ENCODE measurements around the gene RCAN2.

RCAN2 gene

DNA sequence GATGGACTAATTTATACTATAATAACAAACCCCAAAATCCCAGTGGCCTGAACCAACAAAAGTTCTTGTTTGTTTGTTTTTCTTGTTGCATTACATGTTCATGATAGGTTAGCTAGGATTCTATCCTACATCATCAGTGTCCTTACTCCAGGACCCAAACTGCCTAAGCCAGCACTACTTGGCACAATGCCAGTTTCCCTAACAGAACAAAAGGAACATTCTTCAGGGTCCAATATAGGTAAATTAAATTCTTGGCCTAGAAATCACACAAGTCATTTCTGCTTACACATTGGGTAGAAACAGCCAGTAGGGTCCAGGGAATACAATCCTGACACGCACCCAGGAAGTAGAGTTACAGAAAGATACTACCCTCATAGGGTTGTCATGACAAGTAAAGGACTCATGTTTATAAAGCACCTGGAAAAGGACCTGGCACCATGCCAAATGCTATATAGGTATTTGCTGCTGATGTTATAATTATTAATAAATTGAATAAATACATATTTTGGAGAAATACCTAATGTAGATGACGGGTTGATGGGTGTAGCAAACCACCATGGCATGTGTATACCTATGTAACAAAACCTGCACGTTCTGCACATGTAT is 38.8 kb downstream of the RCAN2 start:
- in situ Hi-C loops (cut with MboI; ENCODE audit: low pct_unique_long_range_greater_than_20kb, low sequenced_read_pairs) = no loop called here
- DNase-seq = no peak

DNA sequence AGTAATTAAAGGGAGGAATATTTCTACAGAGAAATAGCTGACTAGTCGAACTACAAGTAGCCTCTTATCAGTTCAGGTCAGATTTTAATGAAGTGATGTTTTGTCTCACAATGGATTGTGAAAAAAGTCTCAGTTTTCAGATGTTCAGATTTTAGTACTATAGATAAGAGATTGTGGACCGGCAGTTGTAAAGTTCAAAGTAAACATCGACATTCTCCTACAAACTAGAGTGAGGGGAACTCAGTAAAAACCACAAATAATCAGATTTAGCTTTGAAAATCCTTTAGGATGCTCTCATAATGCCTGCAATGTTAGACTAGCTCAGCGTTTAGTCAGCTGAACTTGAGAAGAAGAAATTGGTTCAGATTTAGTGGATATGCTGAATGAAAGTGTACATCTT is 39.9 kb downstream of the RCAN2 start:
- in situ Hi-C loops (cut with MboI; ENCODE audit: low pct_unique_long_range_greater_than_20kb, low sequenced_read_pairs) = no loop called here
- no peak for DNase-seq

DNA sequence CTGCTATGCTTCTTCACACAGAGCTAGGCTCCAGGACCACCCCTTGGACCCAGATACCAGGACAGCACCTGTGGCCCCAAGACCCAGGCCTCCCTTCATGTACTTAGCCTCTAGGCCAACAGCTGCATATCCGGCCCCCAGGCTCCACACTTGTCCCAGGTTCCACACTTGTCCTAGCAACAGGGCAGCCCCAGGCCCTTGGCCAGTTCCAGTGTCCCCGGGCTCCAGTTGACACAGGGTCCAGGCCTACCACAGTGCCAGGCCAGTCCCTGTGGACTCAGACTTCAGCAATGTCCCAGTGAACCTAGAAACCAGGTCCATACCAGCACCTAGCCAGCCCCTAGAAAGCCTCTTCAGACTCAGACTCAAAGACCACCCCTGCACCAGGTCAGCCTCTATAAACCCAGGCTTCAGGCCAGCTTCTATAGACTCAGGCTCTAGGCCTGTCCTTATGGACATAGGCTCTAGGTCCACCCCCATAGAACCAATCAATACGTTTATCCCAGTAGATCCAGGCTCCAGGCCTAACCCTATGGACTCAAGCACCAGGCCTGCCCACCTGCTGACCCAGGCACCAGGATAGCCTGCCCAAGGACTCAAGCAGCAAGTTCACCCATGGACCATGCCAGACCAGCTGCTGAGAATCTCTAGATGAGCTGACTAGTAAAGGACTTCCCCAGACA is 46.3 kb downstream of the RCAN2 start:
- in situ Hi-C loops (cut with MboI; ENCODE audit: low pct_unique_long_range_greater_than_20kb, low sequenced_read_pairs) = no loop called here
- no peak for DNase-seq

DNA sequence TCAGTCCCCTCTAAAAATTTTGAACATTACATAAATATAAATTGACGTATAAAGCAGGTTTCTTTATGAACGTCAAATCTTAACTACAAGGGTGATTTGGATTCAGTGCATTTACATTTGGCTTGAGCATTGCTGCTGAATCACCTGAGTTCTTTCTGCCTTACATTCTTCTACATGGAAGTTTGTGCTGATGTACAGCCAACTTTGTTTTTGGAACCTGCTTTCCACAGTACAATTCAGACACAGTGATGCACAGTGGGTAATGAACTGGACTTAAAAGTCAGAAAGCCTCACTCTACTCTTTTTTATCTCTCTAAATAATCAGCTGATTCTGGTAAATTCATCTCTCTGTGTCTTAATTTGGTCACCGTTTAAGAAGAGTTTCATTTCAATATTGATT is 47.6 kb downstream of the RCAN2 start:
- in situ Hi-C loops (cut with MboI; ENCODE audit: low pct_unique_long_range_greater_than_20kb, low sequenced_read_pairs) = no loop called here
- no peak for DNase-seq

DNA sequence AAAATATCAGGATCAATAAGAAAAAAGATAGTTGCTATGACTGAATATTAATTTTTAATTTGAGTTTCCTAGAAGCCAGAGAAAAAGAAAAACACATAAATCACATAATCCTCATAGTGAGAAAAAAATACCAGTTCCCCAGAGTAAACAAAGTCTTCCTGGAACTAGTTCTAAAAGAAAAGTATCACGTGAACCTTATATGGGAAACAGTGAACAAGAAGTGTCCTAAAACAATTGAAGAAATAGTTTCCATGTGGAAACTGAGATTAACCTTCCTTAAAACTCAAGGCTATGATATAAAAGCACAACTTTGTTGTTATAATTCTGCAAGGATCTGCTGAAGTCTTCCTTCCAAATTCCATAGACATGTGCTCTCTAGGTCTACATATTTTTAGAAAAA is 50.6 kb downstream of the RCAN2 start:
- in situ Hi-C loops (cut with MboI; ENCODE audit: low pct_unique_long_range_greater_than_20kb, low sequenced_read_pairs) = no loop called here

DNA sequence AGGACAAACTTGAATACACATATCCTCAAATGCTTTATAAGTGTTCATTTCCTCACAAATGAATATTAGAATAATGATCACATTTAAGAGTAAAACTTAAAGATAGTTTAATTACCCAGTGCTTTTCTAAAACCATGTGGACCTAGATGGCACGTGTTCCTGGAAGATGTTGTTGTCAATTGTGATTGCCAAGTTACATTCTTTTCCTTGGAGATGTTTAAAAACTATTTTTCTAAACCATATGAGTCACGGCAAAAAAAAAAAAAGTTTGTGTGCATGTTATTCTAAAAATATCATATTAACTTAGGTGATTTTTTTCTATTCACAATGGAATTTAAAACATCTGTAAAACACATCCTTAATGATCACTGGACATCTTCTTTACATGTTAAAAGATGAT is 51.1 kb downstream of the RCAN2 start:
- in situ Hi-C loops (cut with MboI; ENCODE audit: low pct_unique_long_range_greater_than_20kb, low sequenced_read_pairs) = no loop called here
- DNase-seq = no peak

More for the DNA sequence above, 50.6 kb downstream of the RCAN2 start:
- no peak for DNase-seq

DNA sequence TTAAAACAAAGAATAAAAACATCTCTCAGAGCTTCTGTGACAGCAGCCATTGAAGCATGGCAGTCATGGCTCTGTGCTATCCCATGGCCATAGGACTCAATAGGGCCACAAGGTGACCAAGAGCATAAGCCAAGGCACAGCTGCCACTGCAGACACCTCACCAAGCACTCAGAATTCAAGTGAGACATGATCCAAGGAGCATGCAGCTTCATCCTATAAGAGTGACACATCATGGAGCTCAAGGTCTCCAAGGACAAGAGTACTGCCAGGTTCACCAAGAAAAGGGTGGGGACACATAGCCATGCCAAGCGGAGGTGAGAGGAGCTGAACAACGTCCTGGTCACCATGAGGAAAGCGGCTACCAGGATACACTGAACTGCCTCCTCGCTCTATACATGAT is 53.0 kb downstream of the RCAN2 start:
- no peak for DNase-seq
- in situ Hi-C loops (cut with MboI; ENCODE audit: low pct_unique_long_range_greater_than_20kb, low sequenced_read_pairs) = no loop called here

DNA sequence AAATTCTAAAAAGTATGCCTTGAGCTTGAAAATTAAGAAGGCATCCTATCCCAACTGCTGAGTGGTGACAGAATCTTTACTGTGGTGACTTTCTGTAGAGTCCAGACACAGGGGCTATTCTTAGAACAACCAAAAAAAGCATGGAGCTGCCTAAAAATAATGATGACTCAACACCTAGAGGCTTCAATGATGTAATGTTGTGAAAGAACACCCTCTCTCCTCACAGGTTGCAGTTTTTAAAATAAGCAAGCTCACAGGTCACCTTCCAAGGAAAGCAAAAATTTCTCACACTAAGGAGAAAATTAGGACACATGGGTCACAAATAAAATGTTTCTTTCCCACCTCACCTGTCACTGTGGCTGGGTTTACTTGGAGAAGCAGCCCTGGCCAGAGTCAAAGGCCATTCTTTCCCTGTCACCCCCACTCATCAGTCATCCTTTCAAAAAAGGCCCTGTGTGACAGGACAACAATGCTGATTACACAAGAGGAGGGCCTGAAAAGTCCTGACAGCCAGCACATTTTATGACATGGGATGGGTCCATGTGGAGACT is 53.5 kb downstream of the RCAN2 start:
- no peak for DNase-seq
- in situ Hi-C loops (cut with MboI; ENCODE audit: low pct_unique_long_range_greater_than_20kb, low sequenced_read_pairs) = no loop called here

DNA sequence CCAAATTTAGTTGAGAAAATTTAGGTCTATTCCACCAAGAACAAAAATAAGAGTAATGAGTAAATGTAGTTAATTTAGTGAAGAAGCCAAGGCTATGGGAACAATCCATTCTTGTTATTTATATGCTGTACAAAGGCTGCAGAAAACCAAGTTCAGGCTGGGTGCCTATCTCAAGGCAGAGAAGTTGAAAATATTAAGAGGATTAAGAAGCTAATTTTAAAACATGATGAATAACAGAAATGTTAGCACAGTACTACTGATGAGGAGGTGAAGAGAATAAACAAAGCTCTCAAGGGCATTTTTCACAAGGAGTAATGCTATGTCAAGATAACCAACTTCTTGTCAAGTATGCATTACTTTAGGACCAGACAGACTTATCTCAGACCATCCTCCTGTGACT is 68.6 kb downstream of the RCAN2 start:
- in situ Hi-C loops (cut with MboI; ENCODE audit: low pct_unique_long_range_greater_than_20kb, low sequenced_read_pairs) = no loop called here

DNA sequence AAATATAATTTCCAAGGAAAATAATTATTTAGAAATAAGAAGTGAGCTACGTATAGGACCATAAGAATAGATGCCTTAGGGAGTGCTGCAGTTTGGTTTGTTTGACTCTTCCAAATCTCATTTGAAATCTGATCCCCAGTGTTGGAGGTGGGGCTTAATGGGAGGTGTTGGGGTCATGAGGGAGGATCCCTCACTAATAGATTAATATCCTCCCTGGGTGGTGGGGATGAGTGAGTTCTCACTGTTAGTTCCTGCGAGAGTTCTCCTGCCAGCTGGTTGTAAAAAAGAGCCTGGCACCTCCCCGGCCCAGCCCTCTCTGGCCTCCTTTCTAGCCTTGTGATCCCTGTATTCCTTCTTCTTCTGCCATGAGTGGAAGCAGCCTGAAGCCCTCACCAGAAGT is 69.3 kb downstream of the RCAN2 start:
- no peak for DNase-seq
- in situ Hi-C loops (cut with MboI; ENCODE audit: low pct_unique_long_range_greater_than_20kb, low sequenced_read_pairs) = no loop called here

More for the DNA sequence above, 68.6 kb downstream of the RCAN2 start:
- no peak for DNase-seq

DNA sequence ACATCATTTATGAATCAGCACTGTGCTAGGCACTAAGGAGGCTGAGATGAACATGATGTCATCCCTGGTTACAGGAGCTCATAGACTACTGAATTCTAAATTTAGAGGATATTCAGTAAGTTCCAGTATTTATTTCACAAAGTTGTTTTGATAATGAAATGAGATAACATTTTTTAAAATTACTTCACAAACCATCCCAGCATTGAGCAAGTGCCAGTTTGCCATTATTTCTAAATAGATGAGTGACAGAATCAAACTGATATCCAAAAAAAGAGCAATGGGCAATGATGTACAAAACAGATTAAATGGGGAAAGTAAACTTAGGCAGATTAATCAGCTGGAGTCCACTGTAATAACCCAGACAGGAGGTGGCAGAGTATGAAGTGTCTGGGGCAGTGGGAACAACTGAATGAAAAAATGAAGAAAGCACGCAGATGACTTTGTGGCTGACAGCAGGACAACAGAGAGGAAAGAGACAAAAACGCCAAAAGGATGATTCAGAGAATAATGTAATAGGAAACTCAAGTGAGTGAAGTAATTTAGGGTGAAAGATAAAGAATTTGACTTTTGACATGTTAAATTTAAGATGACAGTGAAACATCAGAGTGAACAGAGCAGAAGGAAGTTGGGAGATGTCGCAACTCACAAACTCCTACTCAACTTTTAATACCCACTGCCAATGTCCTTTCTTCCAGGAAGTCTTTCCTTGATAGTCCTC is 70.2 kb downstream of the RCAN2 start:
- in situ Hi-C loops (cut with MboI; ENCODE audit: low pct_unique_long_range_greater_than_20kb, low sequenced_read_pairs) = no loop called here
- peak; percentile 2 for DNase-seq

DNA sequence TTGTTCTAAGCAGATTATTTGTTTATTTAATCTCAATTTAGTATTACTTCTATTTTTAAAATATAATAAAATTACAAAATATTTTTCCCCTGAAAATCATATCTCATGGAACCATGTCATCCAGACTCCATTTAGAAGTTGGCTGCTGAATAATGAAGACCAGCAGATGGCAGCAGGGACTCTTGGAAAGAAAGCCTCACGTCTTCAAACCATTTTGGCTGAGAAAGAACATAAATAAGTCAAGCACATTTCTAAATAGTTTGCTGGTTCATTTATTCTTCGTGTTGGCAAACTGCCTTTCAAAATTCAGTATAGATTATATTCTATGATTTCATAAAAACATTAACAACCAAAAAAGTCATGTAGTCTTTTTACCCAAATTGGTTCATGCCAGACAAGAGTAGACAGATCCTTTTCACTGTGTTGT is 71.7 kb downstream of the RCAN2 start:
- DNase-seq = peak; percentile 56
- in situ Hi-C loops (cut with MboI; ENCODE audit: low pct_unique_long_range_greater_than_20kb, low sequenced_read_pairs) = no loop called here

DNA sequence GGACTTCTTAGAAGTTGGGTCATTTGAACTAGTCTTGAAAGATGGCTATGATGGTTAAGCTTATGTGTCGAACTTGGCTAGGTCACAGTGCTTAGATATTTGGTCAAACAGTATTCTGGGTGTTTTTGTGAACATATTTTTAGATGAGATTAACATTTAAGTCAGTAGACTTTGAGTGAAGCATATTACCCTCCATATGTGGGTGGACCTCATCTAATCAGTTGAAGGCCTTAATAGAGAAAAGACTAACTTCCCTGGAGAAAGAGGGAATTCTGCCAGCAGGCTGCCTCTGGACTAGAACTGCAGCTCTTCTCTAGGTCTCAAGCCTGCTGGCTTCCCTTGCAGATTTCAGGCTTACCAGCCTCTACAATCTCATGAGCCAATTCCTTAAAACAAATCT is 76.9 kb downstream of the RCAN2 start:
- no peak for DNase-seq
- in situ Hi-C loops (cut with MboI; ENCODE audit: low pct_unique_long_range_greater_than_20kb, low sequenced_read_pairs) = no loop called here

DNA sequence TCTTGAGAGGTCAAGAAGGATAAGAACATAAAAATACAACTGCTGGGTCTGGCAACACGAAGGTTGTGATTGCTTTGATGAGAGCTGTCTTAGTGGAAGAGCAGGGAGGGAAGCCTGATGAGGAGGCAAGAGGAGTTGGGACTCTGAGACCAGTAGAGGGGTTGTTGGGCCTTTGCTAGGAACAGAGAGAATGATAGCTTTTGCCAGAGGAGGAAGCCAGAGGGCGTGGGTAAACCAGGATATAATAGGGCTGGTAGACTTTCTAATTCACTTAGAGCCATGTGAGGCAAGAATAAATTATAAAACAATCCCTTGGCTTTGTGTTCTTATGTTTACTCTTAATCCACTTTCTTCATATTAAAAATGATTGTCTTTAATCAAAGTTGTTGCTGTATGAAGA is 78.6 kb downstream of the RCAN2 start:
- in situ Hi-C loops (cut with MboI; ENCODE audit: low pct_unique_long_range_greater_than_20kb, low sequenced_read_pairs) = no loop called here
- DNase-seq = no peak

DNA sequence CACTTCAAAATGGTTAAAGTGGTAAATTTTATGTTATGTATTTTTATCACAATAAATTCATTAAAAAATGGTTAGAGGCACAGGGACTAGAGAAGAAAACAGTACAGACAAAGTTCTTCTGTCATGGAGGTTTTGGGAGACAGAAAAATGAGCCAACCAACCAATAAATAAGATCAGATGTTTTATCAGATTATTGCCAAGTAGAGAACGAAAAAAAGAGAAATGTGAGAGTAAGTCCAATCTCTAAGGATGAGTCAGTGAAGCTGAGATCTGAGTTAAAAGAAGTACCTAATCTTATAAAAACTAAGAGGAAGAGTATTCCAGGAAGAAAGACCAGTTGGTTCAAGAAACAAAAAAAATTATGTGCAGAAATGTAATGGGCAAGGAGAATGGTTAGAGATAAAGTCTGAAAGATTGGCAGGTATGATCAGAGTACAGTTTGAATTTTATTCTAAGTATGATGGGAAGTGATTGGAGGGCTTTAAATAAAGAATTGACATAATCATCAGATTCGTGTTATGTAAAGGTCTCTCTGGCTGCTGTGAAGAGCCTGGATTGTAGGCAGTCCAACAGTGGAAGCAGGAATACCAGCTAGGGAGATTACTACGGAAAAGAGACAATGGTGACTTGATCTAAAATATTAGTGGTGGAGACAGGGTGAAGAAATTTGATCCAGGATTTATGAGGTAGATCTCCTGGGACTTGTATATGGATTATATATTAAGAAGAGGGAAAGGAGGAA is 79.6 kb downstream of the RCAN2 start:
- in situ Hi-C loops (cut with MboI; ENCODE audit: low pct_unique_long_range_greater_than_20kb, low sequenced_read_pairs) = no loop called here
- no peak for DNase-seq

DNA sequence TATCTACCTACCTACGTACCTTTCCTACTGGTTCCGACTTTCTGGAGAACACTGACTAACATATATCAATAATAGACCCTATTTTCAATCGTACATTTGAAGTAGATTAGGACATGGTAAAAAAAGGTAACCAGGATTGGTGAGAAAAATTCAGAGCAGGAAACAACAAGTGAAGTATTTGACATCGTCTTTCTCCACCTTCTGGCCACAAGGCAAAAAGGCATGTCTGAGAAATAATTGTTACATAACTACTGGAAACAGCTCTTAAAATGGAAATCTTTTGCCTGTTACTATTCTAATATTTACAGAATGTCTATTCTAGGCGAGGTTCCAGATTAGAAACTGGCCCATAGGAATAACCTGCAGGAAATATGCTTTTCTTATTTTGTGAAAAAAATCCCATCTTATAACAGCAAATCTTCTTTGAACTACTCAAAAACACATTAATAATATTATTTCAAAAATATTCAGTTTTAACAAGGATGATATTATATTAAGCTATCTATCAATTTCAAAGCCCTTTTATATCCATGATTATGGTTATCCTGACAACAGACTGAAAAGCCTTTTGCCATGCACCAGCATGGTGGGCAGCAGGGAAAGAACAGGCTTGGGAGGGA is 80.8 kb downstream of the RCAN2 start:
- in situ Hi-C loops (cut with MboI; ENCODE audit: low pct_unique_long_range_greater_than_20kb, low sequenced_read_pairs) = no loop called here
- peak; percentile 21 for DNase-seq

DNA sequence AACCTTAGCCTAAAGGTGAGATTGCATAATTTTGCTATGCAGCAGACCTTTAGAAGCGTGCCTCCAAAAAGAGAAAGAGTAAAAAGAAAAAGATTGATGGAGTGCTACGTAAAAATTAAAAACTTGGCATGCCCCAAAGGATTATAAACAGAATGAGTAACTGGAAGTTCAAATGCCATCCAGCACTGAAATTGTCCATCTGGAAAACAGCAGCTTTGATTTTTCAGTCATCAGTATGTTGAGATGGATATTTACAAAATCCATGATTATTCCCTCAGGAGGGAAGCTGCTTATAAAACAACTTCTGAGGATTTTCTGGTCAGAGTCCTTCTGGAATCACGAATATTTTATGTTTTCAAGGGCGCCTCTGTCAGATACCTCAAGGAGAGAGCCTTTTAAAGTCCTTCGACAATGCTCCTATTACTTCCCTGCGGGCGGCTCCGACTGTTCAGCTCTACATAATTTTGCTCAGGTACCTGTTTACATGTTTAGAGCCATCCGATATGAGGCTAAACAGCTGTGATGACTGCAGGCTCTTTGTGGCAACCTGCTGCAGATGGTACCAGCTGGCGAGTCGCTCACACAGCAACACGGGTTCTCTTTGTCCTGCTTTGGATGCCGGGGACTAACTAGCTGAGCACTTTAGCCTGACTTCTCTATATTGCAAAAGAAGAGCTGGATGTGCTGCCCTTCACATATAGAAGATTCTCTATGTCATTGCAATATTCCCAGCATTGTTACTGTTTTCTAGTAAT is 83.3 kb downstream of the RCAN2 start:
- in situ Hi-C loops (cut with MboI; ENCODE audit: low pct_unique_long_range_greater_than_20kb, low sequenced_read_pairs) = no loop called here
- no peak for DNase-seq

DNA sequence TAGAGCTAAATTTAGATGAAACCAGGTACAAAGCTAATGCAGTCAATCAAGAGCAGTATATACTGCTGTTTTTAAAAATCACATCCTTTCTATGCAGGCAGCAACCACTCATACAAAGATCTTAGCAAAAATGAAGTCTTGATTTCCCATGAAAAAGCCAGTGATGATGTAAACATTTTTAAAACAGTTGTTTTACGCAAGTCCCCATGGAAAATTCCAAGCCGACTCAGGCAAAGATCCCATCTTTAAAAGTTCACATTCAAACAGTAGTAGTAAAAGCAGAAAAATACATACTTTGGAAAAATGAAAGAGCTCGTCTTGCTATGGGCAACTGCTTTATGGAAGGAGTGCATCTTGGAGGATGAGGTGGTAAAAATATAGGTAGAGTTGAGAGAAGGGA is 84.0 kb downstream of the RCAN2 start:
- DNase-seq = no peak
- in situ Hi-C loops (cut with MboI; ENCODE audit: low pct_unique_long_range_greater_than_20kb, low sequenced_read_pairs) = no loop called here

Data from KBM-7 (cell line).